ENCODE data around the gene GRID1.

GRCh38 chr10:85642421-85643170 lies 724.0 kb downstream of the GRID1 start:
- TF ChIP-seq CTCF (IDR thresholded peaks at IDR 0.05; ENCODE audit: low read length) (no peak), EZH2phosphoT487 (IDR thresholded peaks at IDR 0.05; ENCODE audit: low read length) (no peak), EZH2 (optimal IDR thresholded peaks at IDR 0.05; ENCODE audit: low read depth, low read length) (no peak)
